ENCODE results near the gene PLEKHG4B.

Gene PLEKHG4B

DNA sequence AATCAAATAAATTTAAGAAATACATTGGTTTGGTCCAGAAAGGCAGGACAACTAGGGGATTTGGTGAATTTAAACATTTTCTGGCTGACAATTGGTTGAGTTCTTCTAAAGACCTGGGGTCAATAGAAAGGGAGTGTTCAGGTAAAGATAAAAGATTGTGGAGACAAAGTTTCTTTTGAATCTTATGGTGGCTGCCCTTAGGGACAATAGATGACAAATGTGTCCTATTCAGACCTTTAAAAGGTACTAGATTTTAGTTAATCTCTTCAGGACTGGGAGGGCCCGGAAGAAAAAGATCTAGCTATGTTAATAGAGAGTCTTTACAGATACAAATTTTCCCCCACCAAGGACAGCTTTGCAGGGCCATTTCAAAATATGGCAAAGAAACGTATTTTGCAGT is 35.9 kb downstream of the PLEKHG4B start:
- H3K9me3 ChIP-seq (ENCODE audit: control insufficient read depth, low read length) = no peaks in the 10 kb centered on the region
- H3K27me3 ChIP-seq (ENCODE audit: control insufficient read depth, insufficient read depth, low read length) = no peaks in the 10 kb centered on the region
- H3K9ac ChIP-seq (ENCODE audit: low read length) = no peak overlapping the region
- no peak overlapping the region for H3K4me3 ChIP-seq (ENCODE audit: low read length)
- no peaks in the 10 kb centered on the region for H3K36me3 ChIP-seq (ENCODE audit: control insufficient read depth, insufficient read depth, low read length)
- no peaks in the 10 kb centered on the region for H3K4me1 ChIP-seq (ENCODE audit: control insufficient read depth, insufficient read depth, low read length)

- Histone ChIP-seq H3K9me3 (ENCODE audit: control insufficient read depth, low read length) (no peaks in the 10 kb centered on the region), H3K4me3 (ENCODE audit: low read length) (no peak overlapping the region), H3K4me1 (ENCODE audit: control insufficient read depth, insufficient read depth, low read length) (no peaks in the 10 kb centered on the region), H3K36me3 (ENCODE audit: control insufficient read depth, insufficient read depth, low read length) (no peaks in the 10 kb centered on the region), H3K9ac (ENCODE audit: low read length) (no peak overlapping the region), H3K27me3 (ENCODE audit: control insufficient read depth, insufficient read depth, low read length) (no peaks in the 10 kb centered on the region)
These were observed 36.5 kb downstream of the PLEKHG4B start for GRCh38 chr5:128446-128845.

GRCh38 chr5:129148-129547 is 37.2 kb downstream of the PLEKHG4B start:
- H3K9ac ChIP-seq (ENCODE audit: low read length) = no peak overlapping the region
- H3K4me1 ChIP-seq (ENCODE audit: control insufficient read depth, insufficient read depth, low read length) = no peaks in the 10 kb centered on the region
- H3K9me3 ChIP-seq (ENCODE audit: control insufficient read depth, low read length) = no peaks in the 10 kb centered on the region
- no peak overlapping the region for H3K4me3 ChIP-seq (ENCODE audit: low read length)
- no peaks in the 10 kb centered on the region for H3K36me3 ChIP-seq (ENCODE audit: control insufficient read depth, insufficient read depth, low read length)
- H3K27me3 ChIP-seq (ENCODE audit: control insufficient read depth, insufficient read depth, low read length) = no peaks in the 10 kb centered on the region

- Histone ChIP-seq H3K9ac (ENCODE audit: low read length) (no peak overlapping the region), H3K9me3 (ENCODE audit: control insufficient read depth, low read length) (no peaks in the 10 kb centered on the region), H3K27me3 (ENCODE audit: control insufficient read depth, insufficient read depth, low read length) (no peaks in the 10 kb centered on the region), H3K36me3 (ENCODE audit: control insufficient read depth, insufficient read depth, low read length) (no peaks in the 10 kb centered on the region), H3K4me1 (ENCODE audit: control insufficient read depth, insufficient read depth, low read length) (no peaks in the 10 kb centered on the region), H3K4me3 (ENCODE audit: low read length) (no peak overlapping the region)
These were observed 37.9 kb downstream of the PLEKHG4B start for GRCh38 chr5:129820-130219.

- Histone ChIP-seq H3K27me3 (ENCODE audit: control insufficient read depth, insufficient read depth, low read length) (no peaks in the 10 kb centered on the region), H3K9ac (ENCODE audit: low read length) (no peak overlapping the region), H3K4me3 (ENCODE audit: low read length) (no peak overlapping the region), H3K4me1 (ENCODE audit: control insufficient read depth, insufficient read depth, low read length) (no peaks in the 10 kb centered on the region), H3K9me3 (ENCODE audit: control insufficient read depth, low read length) (no peaks in the 10 kb centered on the region), H3K36me3 (ENCODE audit: control insufficient read depth, insufficient read depth, low read length) (no peaks in the 10 kb centered on the region)
These were observed 38.7 kb downstream of the PLEKHG4B start for GRCh38 chr5:130601-131131.

- no peak overlapping the region for H3K4me3 ChIP-seq (ENCODE audit: low read length)
- H3K27me3 ChIP-seq (ENCODE audit: control insufficient read depth, insufficient read depth, low read length) = no peaks in the 10 kb centered on the region
- no peaks in the 10 kb centered on the region for H3K4me1 ChIP-seq (ENCODE audit: control insufficient read depth, insufficient read depth, low read length)
- no peaks in the 10 kb centered on the region for H3K9me3 ChIP-seq (ENCODE audit: control insufficient read depth, low read length)
- H3K9ac ChIP-seq (ENCODE audit: low read length) = no peak overlapping the region
- H3K36me3 ChIP-seq (ENCODE audit: control insufficient read depth, insufficient read depth, low read length) = no peaks in the 10 kb centered on the region
These were observed 44.9 kb downstream of the PLEKHG4B start for GRCh38 chr5:136901-137300.

DNA sequence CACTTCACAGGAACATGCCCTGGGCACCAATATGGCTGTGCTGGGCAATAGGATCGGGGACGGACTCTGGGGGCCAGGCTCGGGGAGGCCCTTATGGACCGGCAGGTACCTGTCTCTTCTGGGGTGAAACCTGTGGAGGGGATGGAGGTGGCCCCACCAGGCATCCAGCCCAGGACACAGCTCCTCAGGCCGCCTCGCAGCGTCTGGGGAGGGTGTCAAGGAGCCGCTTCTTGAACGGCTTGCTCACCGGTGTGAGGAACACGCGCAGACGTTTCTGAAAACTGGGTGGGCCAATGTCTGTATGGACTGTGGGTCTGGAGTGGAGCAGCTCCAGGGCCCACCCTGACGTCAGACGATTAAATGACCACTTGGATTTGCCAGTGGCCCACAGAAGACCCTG is 45.8 kb downstream of the PLEKHG4B start:
- no peak overlapping the region for H3K4me3 ChIP-seq (ENCODE audit: low read length)
- no peaks in the 10 kb centered on the region for H3K9me3 ChIP-seq (ENCODE audit: control insufficient read depth, low read length)
- H3K4me1 ChIP-seq (ENCODE audit: control insufficient read depth, insufficient read depth, low read length) = no peaks in the 10 kb centered on the region
- H3K27me3 ChIP-seq (ENCODE audit: control insufficient read depth, insufficient read depth, low read length) = no peaks in the 10 kb centered on the region
- H3K9ac ChIP-seq (ENCODE audit: low read length) = no peak overlapping the region
- no peaks in the 10 kb centered on the region for H3K36me3 ChIP-seq (ENCODE audit: control insufficient read depth, insufficient read depth, low read length)

DNA sequence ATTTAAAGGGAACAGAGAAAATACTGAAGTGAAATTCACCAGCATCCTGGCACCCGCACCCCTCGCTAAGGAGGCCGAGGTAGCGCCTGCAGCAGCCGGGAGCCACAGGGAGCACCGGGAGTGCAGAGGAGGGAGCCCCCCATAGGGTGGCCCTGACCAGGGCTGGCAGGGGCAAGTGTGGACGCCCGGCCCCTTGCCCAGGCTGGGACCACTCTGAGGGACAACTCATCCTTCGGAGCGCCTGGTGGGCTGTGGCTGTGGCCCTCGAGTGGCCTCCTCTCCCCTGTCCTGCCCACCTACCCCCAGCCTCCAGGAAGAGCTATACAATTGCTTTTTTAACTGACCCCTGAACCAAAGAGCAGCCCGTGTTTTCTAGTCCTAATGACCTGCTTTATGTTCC is 47.0 kb downstream of the PLEKHG4B start:
- H3K27me3 ChIP-seq (ENCODE audit: control insufficient read depth, insufficient read depth, low read length) = no peaks in the 10 kb centered on the region
- no peaks in the 10 kb centered on the region for H3K4me1 ChIP-seq (ENCODE audit: control insufficient read depth, insufficient read depth, low read length)
- no peaks in the 10 kb centered on the region for H3K36me3 ChIP-seq (ENCODE audit: control insufficient read depth, insufficient read depth, low read length)
- no peaks in the 10 kb centered on the region for H3K9me3 ChIP-seq (ENCODE audit: control insufficient read depth, low read length)
- H3K9ac ChIP-seq (ENCODE audit: low read length) = no peak overlapping the region
- no peak overlapping the region for H3K4me3 ChIP-seq (ENCODE audit: low read length)

- H3K4me3 ChIP-seq (ENCODE audit: low read length) = no peak overlapping the region
- H3K9me3 ChIP-seq (ENCODE audit: control insufficient read depth, low read length) = no peaks in the 10 kb centered on the region
- no peak overlapping the region for H3K9ac ChIP-seq (ENCODE audit: low read length)
- no peaks in the 10 kb centered on the region for H3K27me3 ChIP-seq (ENCODE audit: control insufficient read depth, insufficient read depth, low read length)
- H3K4me1 ChIP-seq (ENCODE audit: control insufficient read depth, insufficient read depth, low read length) = no peaks in the 10 kb centered on the region
- H3K36me3 ChIP-seq (ENCODE audit: control insufficient read depth, insufficient read depth, low read length) = no peaks in the 10 kb centered on the region
These were observed 47.8 kb downstream of the PLEKHG4B start for GRCh38 chr5:139579-140442.

GRCh38 chr5:140443-140829 is 48.5 kb downstream of the PLEKHG4B start:
- H3K36me3 ChIP-seq (ENCODE audit: control insufficient read depth, insufficient read depth, low read length) = no peaks in the 10 kb centered on the region
- H3K27me3 ChIP-seq (ENCODE audit: control insufficient read depth, insufficient read depth, low read length) = no peaks in the 10 kb centered on the region
- H3K9me3 ChIP-seq (ENCODE audit: control insufficient read depth, low read length) = no peaks in the 10 kb centered on the region
- H3K4me3 ChIP-seq (ENCODE audit: low read length) = no peak overlapping the region
- H3K4me1 ChIP-seq (ENCODE audit: control insufficient read depth, insufficient read depth, low read length) = no peaks in the 10 kb centered on the region
- H3K9ac ChIP-seq (ENCODE audit: low read length) = no peak overlapping the region

DNA sequence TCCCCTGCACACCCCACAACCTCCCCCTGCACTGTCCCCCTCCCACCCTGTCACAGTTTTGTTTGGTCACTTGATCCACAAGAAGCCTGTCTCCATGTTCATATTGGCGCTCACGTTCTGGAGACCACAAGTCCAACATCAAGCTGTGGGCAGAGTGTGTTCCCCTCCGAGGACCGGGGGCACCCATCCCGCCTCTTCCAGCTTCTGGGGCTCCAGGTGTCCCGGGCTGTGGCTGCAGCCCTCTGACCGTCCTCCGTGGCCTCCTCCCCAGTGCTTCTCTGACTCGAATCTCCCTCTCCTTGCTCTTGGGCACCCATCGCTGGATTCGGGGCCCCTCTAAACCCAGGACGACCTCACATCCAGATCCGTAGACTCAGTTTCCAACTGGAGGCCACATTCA is 49.2 kb downstream of the PLEKHG4B start:
- H3K9ac ChIP-seq (ENCODE audit: low read length) = no peak overlapping the region
- H3K9me3 ChIP-seq (ENCODE audit: control insufficient read depth, low read length) = no peaks in the 10 kb centered on the region
- no peaks in the 10 kb centered on the region for H3K27me3 ChIP-seq (ENCODE audit: control insufficient read depth, insufficient read depth, low read length)
- no peaks in the 10 kb centered on the region for H3K36me3 ChIP-seq (ENCODE audit: control insufficient read depth, insufficient read depth, low read length)
- H3K4me3 ChIP-seq (ENCODE audit: low read length) = no peak overlapping the region
- H3K4me1 ChIP-seq (ENCODE audit: control insufficient read depth, insufficient read depth, low read length) = no peaks in the 10 kb centered on the region

DNA sequence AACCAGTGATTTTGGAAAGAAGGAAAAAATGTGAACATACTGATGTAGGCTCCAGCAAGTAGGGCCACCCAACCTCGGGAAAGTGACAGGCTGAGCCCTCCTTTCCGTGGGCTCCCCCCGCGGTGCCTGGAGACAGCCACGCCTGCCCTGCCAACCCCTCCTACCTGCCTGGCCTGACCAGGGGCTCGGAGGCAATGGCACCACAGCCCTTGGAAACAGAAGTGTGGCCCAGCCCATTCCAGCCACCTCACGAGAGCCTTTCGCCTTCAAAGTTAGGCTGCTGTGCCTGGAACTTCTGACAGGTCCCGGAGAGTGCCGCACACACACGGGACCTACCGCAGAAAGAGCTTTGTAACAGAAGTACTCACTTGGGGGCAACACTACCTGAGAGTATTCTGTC is 49.8 kb downstream of the PLEKHG4B start:
- H3K4me1 ChIP-seq (ENCODE audit: control insufficient read depth, insufficient read depth, low read length) = no peaks in the 10 kb centered on the region
- H3K9ac ChIP-seq (ENCODE audit: low read length) = no peak overlapping the region
- no peak overlapping the region for H3K4me3 ChIP-seq (ENCODE audit: low read length)
- no peaks in the 10 kb centered on the region for H3K9me3 ChIP-seq (ENCODE audit: control insufficient read depth, low read length)
- H3K27me3 ChIP-seq (ENCODE audit: control insufficient read depth, insufficient read depth, low read length) = no peaks in the 10 kb centered on the region
- H3K36me3 ChIP-seq (ENCODE audit: control insufficient read depth, insufficient read depth, low read length) = no peaks in the 10 kb centered on the region
